ENCODE results near the gene BACH1.

Gene BACH1

DNA sequence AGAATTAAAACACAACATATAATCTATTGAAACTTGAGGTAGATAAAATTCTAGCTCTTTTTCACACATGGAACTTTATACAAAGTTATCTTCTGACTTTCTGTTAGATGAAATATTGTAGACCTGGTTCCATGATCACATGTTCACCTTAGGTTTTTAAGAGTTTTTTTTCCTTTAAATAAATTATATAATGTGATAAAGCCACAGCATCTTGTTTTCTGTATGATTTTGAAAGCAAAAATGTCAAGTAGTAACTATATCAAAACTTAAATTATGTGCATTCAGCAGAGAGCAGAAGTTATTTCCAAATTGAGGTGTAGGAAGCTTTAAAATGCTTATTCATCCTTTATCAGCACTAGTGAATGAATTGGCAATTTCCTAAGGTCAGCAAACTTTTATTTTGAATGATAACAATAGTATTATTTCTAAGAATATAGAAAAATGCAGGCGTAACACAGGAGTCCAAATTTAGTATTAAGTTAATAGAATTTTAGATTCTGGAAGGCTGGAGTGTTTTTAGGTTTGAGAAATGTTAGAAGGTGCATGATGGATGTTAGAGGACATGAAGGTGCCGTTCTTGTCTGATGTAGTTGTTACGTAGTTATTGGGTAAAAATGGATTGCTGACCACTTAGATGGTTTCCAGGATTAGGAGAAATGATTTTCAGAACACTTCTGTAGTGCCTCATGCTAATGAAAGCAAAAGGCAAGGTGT, 17.5 kb downstream of the BACH1 start:
- no peak for DNase-seq

DNA sequence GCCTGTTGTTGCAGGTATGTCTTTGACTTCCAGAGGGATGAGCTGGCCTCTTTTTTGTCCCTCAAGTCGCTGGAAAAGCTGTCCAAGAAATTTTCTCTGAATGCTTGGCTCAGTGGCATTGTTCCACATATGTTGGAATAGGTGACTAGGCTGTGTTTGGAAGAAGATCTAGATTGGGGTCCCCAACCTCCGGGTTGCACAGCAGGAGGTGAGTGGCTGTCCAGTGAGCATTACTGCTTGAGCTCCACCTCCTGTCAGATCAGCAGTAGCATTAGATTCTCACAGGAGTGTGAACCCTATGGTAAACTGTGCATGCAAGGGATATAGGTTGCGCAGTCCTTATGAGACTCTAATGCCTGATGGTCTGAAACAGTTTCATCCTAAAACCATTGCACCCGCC, 18.1 kb downstream of the BACH1 start:
- DNase-seq: no peak

DNA sequence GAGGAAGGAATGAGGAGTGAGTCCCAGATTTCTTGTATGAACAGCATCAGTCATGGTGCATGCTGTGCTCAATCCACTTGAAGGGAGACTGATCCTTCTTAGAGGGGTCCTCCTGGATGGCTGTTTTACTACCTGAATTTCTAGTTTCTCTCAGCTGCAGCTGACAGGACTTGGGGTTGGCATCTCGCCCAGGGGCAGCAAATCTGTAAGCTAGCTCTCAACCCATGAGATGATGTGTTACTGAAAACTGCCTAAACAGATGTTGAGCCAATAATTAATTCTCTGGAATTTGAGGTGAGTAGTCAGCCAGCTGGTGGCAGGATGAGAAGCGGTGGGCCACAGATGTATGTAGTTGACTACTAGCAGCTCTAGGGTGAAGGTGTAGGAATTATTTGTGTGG, 19.6 kb downstream of the BACH1 start:
- DNase-seq: no peak

DNA sequence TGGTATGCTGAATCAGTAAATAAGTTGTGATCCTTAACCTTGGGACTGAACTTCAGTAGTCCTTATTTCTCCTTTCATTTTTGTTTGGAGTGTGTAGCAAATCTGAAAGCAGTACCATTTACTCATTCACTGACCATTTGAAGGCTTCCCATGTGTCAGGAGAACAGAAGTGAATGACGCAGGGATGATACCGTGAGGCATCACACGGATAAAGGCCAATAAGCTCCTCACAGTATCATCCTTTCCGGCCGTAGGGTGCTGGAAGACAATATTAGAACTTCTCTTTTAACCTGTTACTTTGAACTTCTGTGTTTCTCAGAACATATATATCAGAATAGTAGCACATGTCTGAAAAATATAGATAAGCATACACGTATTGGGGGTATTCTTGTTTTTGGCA, 21.3 kb downstream of the BACH1 start:
- no peak for DNase-seq

DNA sequence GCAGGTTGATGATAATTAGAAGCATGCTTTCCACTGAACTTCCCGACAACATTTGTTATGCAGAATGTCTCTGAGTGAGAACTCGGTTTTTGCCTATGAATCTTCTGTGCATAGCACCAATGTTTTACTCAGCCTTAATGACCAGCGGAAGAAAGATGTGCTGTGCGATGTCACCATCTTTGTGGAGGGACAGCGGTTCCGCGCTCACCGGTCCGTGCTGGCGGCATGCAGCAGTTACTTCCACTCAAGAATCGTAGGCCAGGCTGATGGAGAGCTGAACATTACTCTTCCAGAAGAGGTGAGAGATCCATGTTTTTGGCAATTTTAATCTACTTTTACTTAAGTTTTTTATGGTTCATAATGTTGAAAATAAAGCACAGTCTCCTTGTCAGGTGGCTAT, 22.5 kb downstream of the BACH1 start:
- no peak for DNase-seq

DNA sequence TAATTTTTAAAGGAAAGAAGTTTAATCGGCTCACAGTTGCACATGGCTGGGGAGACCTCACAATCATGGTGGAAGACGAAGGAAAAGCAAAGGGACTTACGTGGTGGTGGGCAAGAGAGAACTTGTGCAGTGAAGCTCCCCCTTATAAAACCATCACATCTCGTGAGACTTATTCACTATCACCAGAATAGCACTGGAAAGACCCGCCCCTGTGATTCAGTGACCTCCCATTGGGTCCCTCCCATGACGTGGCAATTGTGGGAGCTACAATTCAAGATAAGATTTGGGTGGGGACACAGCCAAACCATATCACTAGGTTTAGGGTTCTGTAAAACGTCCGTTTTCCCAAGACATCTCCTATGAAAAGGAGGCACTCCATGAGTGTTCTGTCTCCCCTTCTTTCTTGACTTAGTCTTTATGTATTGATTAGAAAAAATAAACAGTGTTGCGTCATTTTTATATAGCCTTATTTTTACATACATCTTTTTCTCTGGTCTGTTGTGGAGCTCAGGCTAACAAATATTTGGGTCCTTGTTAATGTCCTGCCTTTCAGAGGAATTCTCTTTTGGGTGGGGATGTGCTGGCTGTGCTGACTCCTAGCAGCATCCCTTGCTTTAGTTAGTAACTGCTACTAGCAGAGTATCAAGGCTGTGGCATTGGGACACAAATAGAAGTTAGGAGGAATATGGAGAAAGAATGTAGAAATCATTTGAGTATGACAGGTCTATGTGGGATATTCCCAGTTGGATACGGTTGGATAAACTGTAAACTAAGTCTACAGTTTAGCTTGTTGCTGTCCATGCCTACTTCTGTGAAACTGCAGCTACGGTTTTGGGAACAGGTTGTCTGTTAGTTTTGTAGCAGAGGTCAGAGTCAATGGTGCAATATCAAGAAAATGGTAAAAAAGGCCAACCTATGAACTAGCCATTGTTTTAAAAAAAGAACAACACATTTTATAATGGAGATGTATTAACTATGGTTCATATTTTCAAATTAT, 23.5 kb downstream of the BACH1 start:
- no peak for DNase-seq

DNA sequence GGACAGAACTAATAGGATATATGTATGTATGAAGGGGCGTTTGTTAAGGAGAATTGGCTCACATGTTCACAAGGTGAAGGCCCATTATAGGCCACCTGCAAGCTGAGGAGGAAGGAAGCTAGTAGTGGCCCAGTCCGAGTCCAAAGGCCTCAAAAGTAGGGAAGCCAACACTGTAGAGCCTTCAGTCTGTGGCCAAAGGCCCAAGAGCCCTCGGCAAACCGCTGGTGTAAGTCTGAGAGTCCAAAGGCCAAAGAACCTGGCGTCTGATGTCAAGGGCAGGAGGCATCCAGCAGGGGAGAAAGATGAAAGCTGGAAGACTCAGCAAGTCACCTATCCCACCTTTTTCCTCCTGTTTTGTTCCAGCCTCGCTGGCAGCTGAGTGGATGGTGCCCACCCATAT, 24.5 kb downstream of the BACH1 start:
- DNase-seq: no peak

DNA sequence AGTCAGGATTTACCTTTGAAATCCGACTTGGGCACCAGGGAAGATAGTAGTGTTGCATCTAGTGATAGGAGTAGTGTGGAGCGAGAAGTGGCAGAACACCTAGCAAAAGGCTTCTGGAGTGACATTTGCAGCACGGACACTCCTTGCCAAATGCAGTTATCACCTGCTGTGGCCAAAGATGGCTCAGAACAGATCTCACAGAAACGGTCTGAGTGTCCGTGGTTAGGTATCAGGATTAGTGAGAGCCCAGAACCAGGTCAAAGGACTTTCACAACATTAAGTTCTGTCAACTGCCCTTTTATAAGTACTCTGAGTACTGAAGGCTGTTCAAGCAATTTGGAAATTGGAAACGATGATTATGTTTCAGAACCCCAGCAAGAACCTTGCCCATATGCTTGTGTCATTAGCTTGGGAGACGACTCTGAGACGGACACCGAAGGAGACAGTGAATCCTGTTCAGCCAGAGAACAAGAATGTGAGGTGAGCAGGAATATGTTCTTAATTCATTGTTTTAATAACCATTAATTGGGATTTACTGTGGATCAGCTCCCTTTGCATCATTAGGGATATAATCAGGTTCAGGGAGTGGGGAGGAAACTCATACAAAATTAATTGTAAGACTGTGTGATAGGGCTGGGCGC, 28.3 kb downstream of the BACH1 start:
- DNase-seq: no peak

DNA sequence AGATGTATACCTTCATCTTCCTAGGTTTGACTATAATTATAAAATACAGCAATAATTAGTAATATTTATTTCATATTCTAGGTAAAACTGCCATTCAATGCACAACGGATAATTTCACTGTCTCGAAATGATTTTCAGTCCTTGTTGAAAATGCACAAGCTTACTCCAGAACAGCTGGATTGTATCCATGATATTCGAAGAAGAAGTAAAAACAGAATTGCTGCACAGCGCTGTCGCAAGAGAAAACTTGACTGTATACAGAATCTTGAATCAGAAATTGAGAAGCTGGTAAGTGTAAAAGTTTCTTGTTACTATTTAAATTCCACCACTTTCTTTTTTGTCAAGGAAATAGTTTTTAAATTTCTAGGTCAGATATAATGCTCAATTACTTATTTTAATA, 30.7 kb downstream of the BACH1 start:
- no peak for DNase-seq

DNA sequence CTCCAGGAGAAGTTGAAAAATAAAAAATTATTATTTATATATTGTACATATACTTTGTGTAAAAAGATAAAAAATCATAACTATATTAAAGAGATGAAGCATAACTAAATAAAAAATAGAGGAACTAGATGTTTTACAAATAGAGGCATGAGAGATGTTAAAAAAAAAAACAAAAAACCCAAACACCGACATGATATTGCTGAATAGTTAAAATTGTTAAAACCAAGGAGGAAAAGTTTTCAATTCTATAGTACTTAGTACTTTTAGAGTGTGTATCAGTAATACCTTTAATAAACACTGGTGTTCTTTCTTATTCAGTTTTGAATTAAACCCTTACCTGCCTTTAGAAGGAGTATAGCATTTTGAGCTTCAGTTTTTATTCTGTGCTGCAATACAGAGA, 32.1 kb downstream of the BACH1 start:
- no peak for DNase-seq

DNA sequence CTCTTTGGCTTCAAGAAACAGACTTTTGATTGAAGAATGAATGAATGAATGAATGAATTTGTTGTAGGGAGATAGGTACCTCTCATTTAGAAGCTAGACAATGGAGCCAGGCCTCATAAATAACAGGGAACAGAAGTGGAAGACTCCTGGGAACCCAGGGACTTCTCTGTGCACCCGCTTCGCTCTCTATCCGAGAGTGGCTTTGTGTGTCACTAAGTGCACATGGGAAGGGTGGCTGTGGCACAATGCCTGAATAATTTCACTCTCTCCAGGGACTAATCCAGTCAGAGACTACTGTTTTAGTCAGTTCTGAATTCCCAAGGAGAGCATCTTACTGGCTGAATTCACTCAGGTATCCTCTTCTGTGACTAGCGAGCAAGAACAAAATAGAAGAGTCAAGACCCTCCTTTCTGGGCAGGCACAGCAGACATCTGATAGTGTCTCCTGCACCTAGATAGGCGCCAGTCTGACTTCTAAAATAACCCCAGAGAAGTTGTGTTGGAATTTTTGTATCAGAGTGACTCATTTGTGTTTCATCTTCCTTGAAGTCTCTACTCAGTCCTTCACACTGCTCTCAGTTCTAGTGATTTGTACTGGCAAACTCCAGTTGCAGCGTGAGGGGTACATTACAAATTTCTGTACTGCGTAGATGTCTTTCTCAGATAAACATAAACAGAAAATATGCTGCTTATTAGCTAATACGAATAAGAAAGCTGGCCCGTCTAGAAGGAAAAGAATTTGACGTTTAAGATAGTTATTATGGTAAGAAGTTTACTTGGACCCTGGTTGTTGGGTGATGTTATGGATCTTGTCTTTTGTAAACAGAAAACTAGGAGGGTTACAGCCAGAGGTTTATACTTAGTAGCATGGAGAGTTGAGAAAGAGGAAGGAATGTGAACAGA, 34.0 kb downstream of the BACH1 start:
- DNase-seq: no peak

DNA sequence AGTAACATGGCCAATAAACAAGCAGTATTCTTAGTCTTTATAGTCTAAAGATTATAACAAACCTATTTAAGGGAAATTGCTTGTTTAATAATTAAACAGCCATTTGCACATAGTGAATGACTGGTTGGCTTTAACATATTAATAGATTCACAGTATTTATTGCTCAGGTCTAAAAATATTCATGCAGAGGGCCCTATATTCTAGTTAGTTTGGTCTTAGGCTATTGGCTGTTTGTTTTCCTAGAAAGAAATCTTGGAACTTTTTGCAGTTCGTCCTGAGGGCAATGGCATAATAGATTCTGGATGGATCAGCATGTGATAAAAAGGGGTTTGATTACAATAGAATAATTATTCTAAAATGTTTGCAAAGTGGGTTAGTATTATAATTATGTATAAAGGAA, 34.7 kb downstream of the BACH1 start:
- no peak for DNase-seq

DNA sequence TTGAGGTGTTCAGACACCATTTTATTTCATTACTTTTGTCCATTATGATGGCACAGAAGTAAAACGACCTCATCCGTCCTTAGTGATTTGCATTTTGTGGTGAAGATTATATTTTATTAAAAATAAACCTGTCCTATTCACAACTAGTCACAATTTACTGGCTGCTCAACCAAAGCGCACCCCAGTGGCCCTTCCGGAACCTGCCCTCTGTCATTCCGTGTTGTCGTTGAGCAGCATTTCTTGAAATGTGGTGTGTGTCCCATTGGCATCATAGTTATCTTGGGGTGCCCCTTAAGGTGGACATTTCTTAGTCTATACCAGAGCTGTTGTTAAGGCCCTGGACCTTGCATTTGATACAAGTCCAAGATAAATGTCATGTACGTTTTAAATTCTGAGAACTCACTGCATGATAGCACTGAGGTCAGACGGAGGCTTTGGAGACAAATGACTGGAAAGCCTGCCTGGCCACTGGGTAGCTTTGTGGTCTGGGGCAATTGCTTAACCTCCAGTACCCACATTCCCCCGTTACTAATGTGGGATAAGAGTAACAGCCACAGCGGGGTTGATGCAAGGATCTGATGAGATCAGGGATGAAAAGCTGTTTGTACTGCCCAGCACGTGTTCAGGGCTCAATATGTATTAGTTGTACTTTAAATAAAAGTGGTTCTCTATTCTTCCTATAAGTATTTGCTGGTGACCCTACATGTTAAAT, 36.2 kb downstream of the BACH1 start:
- no peak for DNase-seq

DNA sequence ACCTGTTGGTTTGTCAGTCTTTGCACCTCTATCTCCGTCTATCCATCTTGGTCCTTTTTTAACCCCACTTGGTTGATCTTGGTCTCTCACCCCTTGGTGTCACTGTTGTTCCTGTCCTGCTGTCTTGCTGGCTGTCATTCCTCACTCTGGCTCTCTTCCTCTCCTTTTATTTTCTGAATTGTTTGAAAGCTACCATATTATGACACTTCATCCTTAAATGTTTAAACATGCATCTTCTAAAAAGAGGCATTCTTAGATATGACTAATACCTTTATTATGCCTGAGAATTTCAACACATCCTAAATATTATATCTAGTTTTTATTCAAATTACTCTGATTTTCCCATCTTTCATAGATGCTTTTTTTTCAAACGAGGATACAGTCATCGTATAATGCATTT, 37.0 kb downstream of the BACH1 start:
- DNase-seq: no peak

DNA sequence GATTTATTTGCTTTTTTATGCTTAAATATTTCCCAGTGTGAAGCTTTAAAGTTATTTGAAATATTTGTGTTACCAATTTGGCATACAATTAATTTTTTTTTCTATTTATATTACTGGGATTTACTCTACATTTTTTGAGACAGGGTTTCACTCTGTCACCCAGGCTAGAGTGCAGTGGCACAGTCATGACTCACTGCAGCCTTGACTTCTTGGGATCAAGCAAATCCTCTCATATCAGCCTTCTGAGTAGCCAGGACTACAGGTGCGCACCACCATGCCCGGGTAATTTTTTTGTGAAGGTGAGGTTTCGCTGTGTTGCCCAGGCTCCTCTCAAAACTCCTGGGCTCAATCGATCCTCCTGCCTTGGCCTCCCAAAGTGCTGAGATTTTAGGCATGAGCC, 39.5 kb downstream of the BACH1 start:
- DNase-seq: no peak

DNA sequence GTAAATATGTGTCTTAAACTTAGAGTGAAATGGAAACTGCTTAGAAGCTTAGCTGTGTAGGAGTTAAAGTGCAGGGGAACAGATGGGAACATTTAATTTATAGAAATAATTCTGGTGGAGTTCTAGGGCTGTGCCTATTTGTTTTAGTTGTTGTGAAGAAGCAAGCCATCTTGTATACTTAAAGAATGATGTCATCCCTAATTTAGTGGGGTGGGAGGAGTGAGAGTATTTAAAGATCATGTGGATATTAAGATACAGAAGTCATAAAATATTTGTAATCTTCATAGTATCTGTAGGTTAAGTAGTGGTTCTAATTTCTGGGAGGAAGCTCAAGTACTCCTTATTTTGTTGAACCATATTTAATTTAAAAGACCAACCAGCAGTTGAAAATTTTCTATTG, 41.5 kb downstream of the BACH1 start:
- no peak for DNase-seq

DNA sequence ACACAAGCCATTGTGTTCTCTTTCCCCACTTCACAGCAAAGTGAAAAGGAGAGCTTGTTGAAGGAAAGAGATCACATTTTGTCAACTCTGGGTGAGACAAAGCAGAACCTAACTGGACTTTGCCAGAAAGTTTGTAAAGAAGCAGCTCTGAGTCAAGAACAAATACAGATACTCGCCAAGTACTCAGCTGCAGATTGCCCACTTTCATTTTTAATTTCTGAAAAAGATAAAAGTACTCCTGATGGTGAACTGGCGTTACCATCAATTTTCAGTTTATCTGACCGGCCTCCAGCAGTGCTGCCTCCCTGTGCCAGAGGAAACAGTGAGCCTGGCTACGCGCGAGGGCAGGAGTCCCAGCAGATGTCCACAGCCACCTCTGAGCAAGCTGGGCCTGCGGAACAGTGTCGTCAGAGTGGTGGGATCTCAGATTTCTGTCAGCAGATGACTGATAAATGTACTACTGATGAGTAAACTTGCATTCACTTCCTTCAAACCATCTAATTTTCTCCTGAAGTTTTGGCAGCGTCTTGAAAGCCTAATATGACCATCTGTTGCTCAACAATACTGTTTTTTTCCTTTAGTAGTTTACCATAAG, 43.7 kb downstream of the BACH1 start:
- DNase-seq: no peak

DNA sequence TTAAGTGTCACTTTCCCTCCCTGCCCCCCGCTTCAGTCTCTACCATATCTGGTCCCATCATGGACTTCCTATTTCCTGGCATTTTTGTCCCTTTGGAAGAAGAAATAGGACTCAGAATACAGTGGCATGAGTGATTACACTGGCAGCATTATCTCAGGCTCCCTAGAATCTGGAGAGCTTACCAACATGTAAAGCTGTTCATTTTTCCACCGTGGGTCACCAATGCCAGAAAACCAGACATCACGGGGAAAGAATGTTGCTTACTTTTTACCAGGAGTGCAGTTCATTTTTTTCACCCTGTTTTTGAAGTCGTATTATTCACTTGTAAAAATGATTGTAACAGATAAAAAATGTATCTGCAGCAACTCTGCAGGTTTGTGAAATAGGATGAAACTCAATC, 44.8 kb downstream of the BACH1 start:
- DNase-seq: no peak

DNA sequence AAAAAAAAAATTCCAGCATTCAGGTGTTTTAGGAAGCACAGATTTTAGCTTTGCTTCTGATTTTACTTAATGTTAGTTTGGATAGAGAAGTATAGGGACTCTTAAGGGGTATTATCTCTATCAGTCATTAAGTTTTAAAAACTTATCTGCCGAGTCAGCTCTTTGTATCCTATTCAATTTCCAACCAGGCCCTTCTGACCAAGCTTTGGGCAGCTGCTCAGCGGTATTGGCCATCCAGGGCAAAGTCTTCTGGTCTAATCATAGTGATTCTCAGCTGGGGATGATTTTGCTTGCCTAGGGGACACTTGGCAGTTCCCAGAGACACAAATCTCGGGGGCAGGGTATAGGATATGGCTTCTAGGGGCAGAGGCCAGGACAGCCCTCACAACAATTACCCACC, 47.6 kb downstream of the BACH1 start:
- DNase-seq: no peak

DNA sequence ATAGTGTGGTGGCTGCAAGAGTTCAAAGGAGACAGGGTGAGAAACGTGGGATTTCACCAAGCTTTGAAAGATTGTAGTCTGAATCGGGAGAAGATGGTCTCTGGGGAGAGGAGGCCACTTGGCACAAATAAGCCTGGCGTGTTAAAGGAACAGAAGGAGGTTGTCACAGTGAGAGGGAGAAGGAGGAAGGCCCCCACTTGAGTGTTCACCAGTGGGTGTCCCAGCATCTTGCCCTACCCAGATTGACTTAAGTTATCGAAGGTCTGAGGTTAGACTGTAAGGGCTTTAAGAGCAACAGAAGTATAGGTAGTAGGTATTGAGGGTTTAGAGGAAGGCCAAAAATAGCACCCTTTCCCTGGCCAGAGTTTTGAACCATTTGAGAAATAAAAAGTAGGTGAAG, 48.0 kb downstream of the BACH1 start:
- no peak for DNase-seq

DNA sequence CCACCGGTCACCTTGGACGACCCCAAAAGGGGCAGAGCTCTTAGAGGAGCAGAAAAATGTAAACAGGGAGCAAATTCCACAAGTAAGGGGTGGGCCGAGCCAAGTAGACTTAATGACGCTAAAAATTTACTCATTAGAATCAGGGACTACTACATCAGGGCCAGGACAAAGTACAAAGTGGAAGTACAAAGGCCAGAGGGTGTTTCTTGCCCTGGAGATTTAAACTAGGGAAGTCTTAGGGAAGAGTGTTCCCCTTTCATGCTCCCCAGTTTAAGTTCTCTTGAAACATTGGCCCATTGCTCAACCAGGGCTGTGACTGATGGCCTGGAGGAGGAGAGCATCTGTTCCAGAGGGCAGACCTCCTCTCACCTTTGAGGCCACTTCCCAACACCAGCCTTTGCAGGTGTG, 48.6 kb downstream of the BACH1 start:
- DNase-seq: no peak

DNA sequence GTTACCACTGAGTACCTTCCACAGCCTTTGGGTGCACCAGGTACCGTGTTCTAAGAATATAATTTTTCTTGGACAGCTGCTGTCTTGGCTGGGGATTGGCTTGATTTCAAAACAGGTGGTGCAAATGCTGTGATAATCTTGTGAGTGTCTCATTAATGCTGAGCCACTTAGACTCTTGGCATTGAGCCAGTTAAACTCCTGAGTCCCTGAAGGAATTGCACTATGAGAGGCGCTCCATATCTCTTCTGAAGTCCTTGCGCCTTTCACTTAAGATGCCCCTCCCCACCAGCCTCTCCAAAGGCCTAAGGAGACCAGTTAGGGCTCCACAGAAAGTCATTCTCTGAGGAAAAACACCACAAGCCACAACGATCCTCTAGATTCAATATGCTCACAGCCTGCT, 51.0 kb downstream of the BACH1 start:
- no peak for DNase-seq

Measured in NCI-H2081 treated with DMSO at 0.1 percent for 48 hours (cell line).